ENCODE results near the gene SLCO2A1.

The SLCO2A1 gene

GRCh38 chr3:134054231-134054630 is 24.5 kb upstream of the SLCO2A1 start:
- Mint-ChIP-seq H3K4me1 (ENCODE audit: low read depth) (peaks cover 2% of the 10 kb centered on the region), H3K27ac (no peak overlapping the region), H3K4me3 (no peak overlapping the region), H3K36me3 (ENCODE audit: low read depth) (no peaks in the 10 kb centered on the region), H3K9me3 (no peaks in the 10 kb centered on the region), H3K27me3 (ENCODE audit: low read depth) (no peaks in the 10 kb centered on the region)

- no peaks in the 10 kb centered on the region for H3K27me3 Mint-ChIP-seq (ENCODE audit: low read depth)
- H3K27ac Mint-ChIP-seq: no peak overlapping the region
Observed at GRCh38 chr3:134052370-134052769, 22.6 kb upstream of the SLCO2A1 start.

GRCh38 chr3:134049676-134050075 is 20.0 kb upstream of the SLCO2A1 start:
- no peak overlapping the region for H3K27ac Mint-ChIP-seq

More at GRCh38 chr3:134052370-134052769, 22.6 kb upstream of the SLCO2A1 start:
- Mint-ChIP-seq H3K4me1 (ENCODE audit: low read depth) (no peaks in the 10 kb centered on the region), H3K9me3 (no peaks in the 10 kb centered on the region), H3K36me3 (ENCODE audit: low read depth) (no peaks in the 10 kb centered on the region), H3K4me3 (no peak overlapping the region)

GRCh38 chr3:134048278-134048996 is 18.7 kb upstream of the SLCO2A1 start:
- H3K36me3 Mint-ChIP-seq (ENCODE audit: low read depth): no peaks in the 10 kb centered on the region
- H3K4me3 Mint-ChIP-seq: no peak overlapping the region
- H3K9me3 Mint-ChIP-seq: peaks cover 7% of the 10 kb centered on the region
- H3K27me3 Mint-ChIP-seq (ENCODE audit: low read depth): no peaks in the 10 kb centered on the region
- no peak overlapping the region for H3K27ac Mint-ChIP-seq
- no peaks in the 10 kb centered on the region for H3K4me1 Mint-ChIP-seq (ENCODE audit: low read depth)

More at GRCh38 chr3:134049676-134050075, 20.0 kb upstream of the SLCO2A1 start:
- no peaks in the 10 kb centered on the region for H3K36me3 Mint-ChIP-seq (ENCODE audit: low read depth)
- no peaks in the 10 kb centered on the region for H3K4me1 Mint-ChIP-seq (ENCODE audit: low read depth)
- H3K9me3 Mint-ChIP-seq: peaks cover 7% of the 10 kb centered on the region
- no peak overlapping the region for H3K4me3 Mint-ChIP-seq
- H3K27me3 Mint-ChIP-seq (ENCODE audit: low read depth): no peaks in the 10 kb centered on the region

- Mint-ChIP-seq H3K36me3 (ENCODE audit: low read depth) (no peaks in the 10 kb centered on the region), H3K4me3 (no peak overlapping the region), H3K27me3 (ENCODE audit: low read depth) (no peaks in the 10 kb centered on the region), H3K9me3 (peaks cover 7% of the 10 kb centered on the region), H3K4me1 (ENCODE audit: low read depth) (no peaks in the 10 kb centered on the region), H3K27ac (no peak overlapping the region)
Observed at GRCh38 chr3:134044459-134044858, 14.7 kb upstream of the SLCO2A1 start.

- Mint-ChIP-seq H3K27ac (no peak overlapping the region), H3K27me3 (ENCODE audit: low read depth) (no peaks in the 10 kb centered on the region), H3K4me3 (no peak overlapping the region), H3K4me1 (ENCODE audit: low read depth) (no peaks in the 10 kb centered on the region), H3K36me3 (ENCODE audit: low read depth) (no peaks in the 10 kb centered on the region), H3K9me3 (no peaks in the 10 kb centered on the region)
Observed at GRCh38 chr3:134040066-134040465, 10.3 kb upstream of the SLCO2A1 start.

- Mint-ChIP-seq H3K4me3 (no peak overlapping the region), H3K27me3 (ENCODE audit: low read depth) (no peaks in the 10 kb centered on the region), H3K27ac (no peak overlapping the region), H3K4me1 (ENCODE audit: low read depth) (no peaks in the 10 kb centered on the region), H3K36me3 (ENCODE audit: low read depth) (no peaks in the 10 kb centered on the region), H3K9me3 (no peaks in the 10 kb centered on the region)
Observed at GRCh38 chr3:134039161-134039862, 9.6 kb upstream of the SLCO2A1 start.

- Mint-ChIP-seq H3K27me3 (ENCODE audit: low read depth) (no peaks in the 10 kb centered on the region), H3K9me3 (no peaks in the 10 kb centered on the region), H3K36me3 (ENCODE audit: low read depth) (no peaks in the 10 kb centered on the region), H3K4me1 (ENCODE audit: low read depth) (no peaks in the 10 kb centered on the region), H3K27ac (no peak overlapping the region), H3K4me3 (no peak overlapping the region)
Observed at GRCh38 chr3:134038716-134039115, 9.0 kb upstream of the SLCO2A1 start.

- Mint-ChIP-seq H3K27me3 (ENCODE audit: low read depth) (peaks cover 4% of the 10 kb centered on the region), H3K4me3 (no peak overlapping the region), H3K9me3 (no peaks in the 10 kb centered on the region), H3K27ac (no peak overlapping the region), H3K36me3 (ENCODE audit: low read depth) (no peaks in the 10 kb centered on the region), H3K4me1 (ENCODE audit: low read depth) (no peaks in the 10 kb centered on the region)
Observed at GRCh38 chr3:134038071-134038491, 8.4 kb upstream of the SLCO2A1 start.

GRCh38 chr3:134037168-134037567 is 7.4 kb upstream of the SLCO2A1 start:
- Mint-ChIP-seq H3K4me1 (ENCODE audit: low read depth) (no peaks in the 10 kb centered on the region), H3K27ac (no peak overlapping the region), H3K9me3 (no peaks in the 10 kb centered on the region), H3K36me3 (ENCODE audit: low read depth) (no peaks in the 10 kb centered on the region), H3K4me3 (no peak overlapping the region), H3K27me3 (ENCODE audit: low read depth) (peaks cover 8% of the 10 kb centered on the region)

- Mint-ChIP-seq H3K4me3 (no peak overlapping the region), H3K36me3 (ENCODE audit: low read depth) (no peaks in the 10 kb centered on the region), H3K9me3 (no peaks in the 10 kb centered on the region), H3K27ac (no peak overlapping the region), H3K27me3 (ENCODE audit: low read depth) (peaks cover 15% of the 10 kb centered on the region), H3K4me1 (ENCODE audit: low read depth) (no peaks in the 10 kb centered on the region)
Observed at GRCh38 chr3:134036291-134036690, 6.6 kb upstream of the SLCO2A1 start.

- no peak overlapping the region for H3K27ac Mint-ChIP-seq
- peaks cover 20% of the 10 kb centered on the region for H3K27me3 Mint-ChIP-seq (ENCODE audit: low read depth)
- no peaks in the 10 kb centered on the region for H3K4me1 Mint-ChIP-seq (ENCODE audit: low read depth)
- no peaks in the 10 kb centered on the region for H3K36me3 Mint-ChIP-seq (ENCODE audit: low read depth)
- no peaks in the 10 kb centered on the region for H3K9me3 Mint-ChIP-seq
- no peak overlapping the region for H3K4me3 Mint-ChIP-seq
Observed at GRCh38 chr3:134035836-134036235, 6.1 kb upstream of the SLCO2A1 start.

GRCh38 chr3:134034005-134034785 is 4.5 kb upstream of the SLCO2A1 start:
- Mint-ChIP-seq H3K4me1 (ENCODE audit: low read depth) (no peaks in the 10 kb centered on the region), H3K27ac (no peak overlapping the region), H3K4me3 (no peak overlapping the region), H3K36me3 (ENCODE audit: low read depth) (no peaks in the 10 kb centered on the region), H3K9me3 (no peaks in the 10 kb centered on the region), H3K27me3 (ENCODE audit: low read depth) (peaks cover 31% of the 10 kb centered on the region)

- no peaks in the 10 kb centered on the region for H3K36me3 Mint-ChIP-seq (ENCODE audit: low read depth)
- H3K9me3 Mint-ChIP-seq: no peaks in the 10 kb centered on the region
- no peaks in the 10 kb centered on the region for H3K4me1 Mint-ChIP-seq (ENCODE audit: low read depth)
Observed at GRCh38 chr3:134033315-134033996, 3.7 kb upstream of the SLCO2A1 start.

More at GRCh38 chr3:134033315-134033996, 3.7 kb upstream of the SLCO2A1 start:
- Mint-ChIP-seq H3K27me3 (ENCODE audit: low read depth) (peaks cover 39% of the 10 kb centered on the region), H3K27ac (no peak overlapping the region), H3K4me3 (no peak overlapping the region)
